SU-DHL-6 (cell line): ENCODE measurements around the gene ZNF664.

Source experiments
- H2AFZ ChIP-seq: fragments of 200-600 bp; sonication (generic); 2 replicates; pipeline ENCODE4 v1.6.1; 2014; ENCODE audit warnings: low read depth, mild to moderate bottlenecking, moderate library complexity, mixed read lengths, antibody characterized with exemption, low read length; ENCODE audit not compliant: severe bottlenecking
- H3F3A ChIP-seq: fragments of 200-600 bp; shearing (Covaris generic); 2 replicates; pipeline ENCODE4 v1.6.0; 2016; ENCODE audit warnings: antibody characterized with exemption, mild to moderate bottlenecking; ENCODE audit not compliant: insufficient read depth
- H3K27ac ChIP-seq: fragments of 200-600 bp; sonication (generic); 2 replicates; pipeline ENCODE4 v1.5.1; 2016; ENCODE audit warnings: low read depth, mild to moderate bottlenecking, low read length, moderate library complexity, mixed read lengths
- H3K27me3 ChIP-seq: fragments of 200-600 bp; sonication (generic), shearing (Covaris generic); 2 replicates; pipeline ENCODE4 v1.6.0; 2014; ENCODE audit warnings: mild to moderate bottlenecking, low read length
- H3K36me3 ChIP-seq: fragments of 200-600 bp; sonication (generic); 2 replicates; pipeline ENCODE4 v1.6.1; 2014; ENCODE audit warnings: mild to moderate bottlenecking, low read length, mixed read lengths
- H3K4me2 ChIP-seq: fragments of 300-600, 200-600 bp; shearing (Covaris generic), sonication (generic); 2 replicates; pipeline ENCODE4 v1.6.0; 2014; ENCODE audit warnings: low read length, low read depth, mild to moderate bottlenecking; ENCODE audit not compliant: poor library complexity, severe bottlenecking
- H3K4me3 ChIP-seq: fragments of 200-600 bp; sonication (generic); 2 replicates; pipeline ENCODE4 v1.5.1; 2014; ENCODE audit warnings: antibody characterized with exemption, low read length, mild to moderate bottlenecking, mixed read lengths; ENCODE audit not compliant: insufficient read depth, poor library complexity, severe bottlenecking
- H3K79me2 ChIP-seq: fragments of 200-600 bp; sonication (generic); 2 replicates; pipeline ENCODE4 v1.6.1; 2014; ENCODE audit warnings: mild to moderate bottlenecking, low read length, moderate library complexity; ENCODE audit not compliant: insufficient read depth
- H3K9ac ChIP-seq: fragments of 200-600 bp; sonication (generic); 2 replicates; pipeline ENCODE4 v1.7.0; 2014; ENCODE audit warnings: mild to moderate bottlenecking, low read length
- H3K9me2 ChIP-seq: fragments of 200-600 bp; sonication (generic); replicated peaks from 2 replicates; pipeline ENCODE4 v1.6.1; 2014; ENCODE audit warnings: low read length; ENCODE audit not compliant: insufficient read depth
- H3K9me3 ChIP-seq: fragments of 200-600 bp; sonication (generic); 2 replicates; pipeline ENCODE4 v1.6.1; 2014; ENCODE audit warnings: low read length, mixed read lengths; ENCODE audit not compliant: insufficient read depth
- H4K20me1 ChIP-seq: fragments of 200-600 bp; sonication (generic); 2 replicates; pipeline ENCODE4 v1.6.1; 2014; ENCODE audit warnings: low read depth, mild to moderate bottlenecking, antibody characterized with exemption, low read length, moderate library complexity, mixed read lengths
- CTCF ChIP-seq: fragments of 200-600 bp; sonication (generic); IDR thresholded peaks from one replicate; pipeline ENCODE4 v1.5.1; 2017; ENCODE audit warnings: antibody characterized with exemption, mild to moderate bottlenecking, low read length, moderate library complexity; ENCODE audit not compliant: insufficient read depth, poor library complexity, severe bottlenecking
- EZH2phosphoT487 ChIP-seq: fragments of 200-600 bp; sonication (generic), shearing (Covaris generic); conservative IDR thresholded peaks from 2 replicates; pipeline ENCODE4 v1.6.1; 2018; ENCODE audit warnings: mild to moderate bottlenecking, antibody characterized with exemption, low read length, moderate library complexity, mixed read lengths

ZNF664 gene

GRCh38 chr12:124035163-124035562, 62.1 kb downstream of the ZNF664 start:
- Histone ChIP-seq H4K20me1 (no peaks in the 10 kb centered on the region), H3K9ac (no peak overlapping the region), H3K27ac (no peak overlapping the region), H3K4me2 (no peak overlapping the region), H3K4me3 (no peak overlapping the region), H3K9me2 (no peaks in the 10 kb centered on the region), H3K27me3 (no peaks in the 10 kb centered on the region), H3F3A (no peaks in the 10 kb centered on the region), H2AFZ (no peak overlapping the region), H3K36me3 (no peaks in the 10 kb centered on the region), H3K79me2 (no peaks in the 10 kb centered on the region), H3K9me3 (no peaks in the 10 kb centered on the region)
- TF ChIP-seq EZH2phosphoT487 (no peak), CTCF (no peak)

- Histone ChIP-seq H3K79me2 (no peaks in the 10 kb centered on the region), H3K27ac (no peak overlapping the region), H3K9ac (no peak overlapping the region), H3K4me2 (no peak overlapping the region), H3K4me3 (no peak overlapping the region), H3F3A (no peaks in the 10 kb centered on the region), H4K20me1 (no peaks in the 10 kb centered on the region; the same call in 1 of the 2 replicates), H3K9me3 (no peaks in the 10 kb centered on the region), H3K36me3 (no peaks in the 10 kb centered on the region), H3K9me2 (no peaks in the 10 kb centered on the region), H3K27me3 (no peaks in the 10 kb centered on the region), H2AFZ (no peak overlapping the region)
- TF ChIP-seq CTCF (no peak), EZH2phosphoT487 (no peak)
Measured at GRCh38 chr12:124036171-124036598, 63.2 kb downstream of the ZNF664 start.

GRCh38 chr12:124036657-124037109, 63.7 kb downstream of the ZNF664 start:
- Histone ChIP-seq H3K9me3 (no peaks in the 10 kb centered on the region), H3K27me3 (no peaks in the 10 kb centered on the region), H3K4me2 (no peak overlapping the region), H3K36me3 (no peaks in the 10 kb centered on the region), H3K79me2 (no peaks in the 10 kb centered on the region), H3K4me3 (no peak overlapping the region), H3K27ac (no peak overlapping the region), H3F3A (no peaks in the 10 kb centered on the region), H2AFZ (no peak overlapping the region), H4K20me1 (no peaks in the 10 kb centered on the region; the same call in 1 of the 2 replicates), H3K9me2 (no peaks in the 10 kb centered on the region), H3K9ac (no peak overlapping the region)
- no peak for TF ChIP-seq EZH2phosphoT487
- TF ChIP-seq CTCF: peak; percentile 92

GRCh38 chr12:124037331-124037730, 64.3 kb downstream of the ZNF664 start:
- Histone ChIP-seq H2AFZ (no peak overlapping the region), H3K4me3 (no peak overlapping the region), H3K36me3 (no peaks in the 10 kb centered on the region), H3K9me3 (no peaks in the 10 kb centered on the region), H3K27me3 (no peaks in the 10 kb centered on the region), H3F3A (no peaks in the 10 kb centered on the region), H3K9me2 (no peaks in the 10 kb centered on the region), H4K20me1 (no peaks in the 10 kb centered on the region; the same call in 1 of the 2 replicates), H3K27ac (no peak overlapping the region), H3K79me2 (no peaks in the 10 kb centered on the region), H3K9ac (no peak overlapping the region), H3K4me2 (no peak overlapping the region)
- TF ChIP-seq CTCF (no peak), EZH2phosphoT487 (no peak)
